ENCODE results near the gene ZC3H18.

The ZC3H18 gene

DNA sequence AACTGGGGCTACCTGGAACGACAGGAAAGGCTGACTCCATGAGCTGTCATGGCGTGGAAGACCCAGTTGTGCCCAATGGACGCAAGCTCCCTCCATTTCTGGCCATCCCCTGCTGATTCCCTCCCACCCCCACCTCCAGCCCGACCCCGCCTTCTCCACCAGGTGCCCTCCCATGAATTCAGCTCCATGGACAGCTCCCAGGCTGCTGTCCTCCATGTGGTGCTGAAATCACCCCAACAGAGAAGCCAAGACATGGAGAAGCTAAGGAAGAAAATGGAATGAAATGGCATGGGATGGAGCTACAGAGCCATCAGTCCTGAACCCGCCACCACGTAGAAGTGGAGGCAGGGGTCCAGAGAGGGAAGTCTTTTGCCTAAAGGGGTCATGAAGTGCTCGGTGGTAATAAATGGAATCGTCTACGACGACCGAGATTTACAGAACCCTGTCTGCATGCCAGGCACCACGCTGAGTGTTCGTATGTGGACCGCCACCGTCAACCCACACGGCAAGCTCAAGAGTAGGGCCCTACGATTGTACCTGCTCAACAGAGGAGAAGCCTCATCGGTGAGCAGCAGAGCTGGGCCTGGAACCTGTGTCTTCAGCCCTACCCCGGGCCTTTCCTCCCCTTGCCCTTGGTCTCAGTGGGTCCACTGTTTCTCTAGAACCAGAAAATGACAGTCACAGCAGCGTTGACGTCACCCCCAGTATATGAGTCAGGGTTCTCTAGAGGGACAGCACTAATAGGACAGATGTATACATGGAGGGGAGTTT is 9.3 kb upstream of the ZC3H18 start:
- no peak for ATAC-seq
- no peak for TF ChIP-seq GLIS3 (CRISPR knock-in tag; IDR thresholded peaks at IDR 0.05)
- TF ChIP-seq PPARA (CRISPR knock-in tag; IDR thresholded peaks at IDR 0.05; ENCODE audit: borderline replicate concordance): no peak
- 0 out of 2 replicates have a peak, but pooled peaks have one; percentile 68 for TF ChIP-seq CSDC2 (CRISPR knock-in tag; IDR thresholded peaks at IDR 0.05)
- TF ChIP-seq SNAI2 (CRISPR knock-in tag; IDR thresholded peaks at IDR 0.05): peak; percentile 87

DNA sequence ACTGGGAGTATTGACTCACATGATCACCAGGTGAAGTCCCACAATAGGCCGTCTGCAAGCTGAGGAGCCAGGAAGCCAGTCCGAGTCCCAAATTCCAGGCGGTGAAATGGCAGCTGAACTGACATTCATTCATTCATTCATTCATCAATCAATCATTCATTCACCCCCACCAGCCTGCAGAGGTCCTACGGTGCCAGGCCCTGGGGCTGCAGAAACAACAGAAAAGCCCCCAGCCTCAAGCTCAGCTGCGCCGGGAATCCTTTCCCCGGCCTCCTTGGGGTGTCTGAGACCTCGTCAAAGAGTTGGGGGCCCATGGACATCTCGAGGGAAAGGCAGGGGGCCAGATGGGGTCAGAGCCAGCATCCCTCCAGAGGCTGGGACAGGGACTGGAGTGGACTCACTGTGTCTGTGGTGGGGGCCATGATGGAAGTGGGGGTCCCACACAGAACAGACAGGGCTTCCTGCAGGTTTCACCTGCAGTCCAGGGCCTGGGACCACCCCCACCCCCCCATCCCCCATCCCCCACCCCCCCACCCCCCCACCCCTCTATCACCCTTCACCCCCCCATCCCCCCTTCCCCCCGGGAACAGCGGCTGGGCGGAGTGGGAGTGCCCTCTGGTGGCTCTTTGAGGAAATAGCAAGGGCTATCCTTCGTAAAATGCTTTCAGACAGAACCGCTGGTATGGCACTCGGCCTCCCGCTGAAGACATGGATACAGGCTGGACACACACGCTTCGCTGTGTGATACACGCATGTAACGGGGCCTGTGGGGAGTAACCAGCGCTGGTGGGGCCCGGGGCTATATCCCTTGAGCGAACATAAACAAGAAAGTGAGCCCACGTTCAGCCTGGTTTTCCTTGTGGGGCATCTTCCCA is 8.5 kb upstream of the ZC3H18 start:
- ATAC-seq: peak; percentile 67
- no peak for TF ChIP-seq ZNF8 (CRISPR knock-in tag; IDR thresholded peaks at IDR 0.05)
- TF ChIP-seq TOX (CRISPR knock-in tag; IDR thresholded peaks at IDR 0.05; ENCODE audit: borderline replicate concordance): no peak
- no peak for TF ChIP-seq SNAI2 (CRISPR knock-in tag; IDR thresholded peaks at IDR 0.05)
- TF ChIP-seq, protein P1, sequence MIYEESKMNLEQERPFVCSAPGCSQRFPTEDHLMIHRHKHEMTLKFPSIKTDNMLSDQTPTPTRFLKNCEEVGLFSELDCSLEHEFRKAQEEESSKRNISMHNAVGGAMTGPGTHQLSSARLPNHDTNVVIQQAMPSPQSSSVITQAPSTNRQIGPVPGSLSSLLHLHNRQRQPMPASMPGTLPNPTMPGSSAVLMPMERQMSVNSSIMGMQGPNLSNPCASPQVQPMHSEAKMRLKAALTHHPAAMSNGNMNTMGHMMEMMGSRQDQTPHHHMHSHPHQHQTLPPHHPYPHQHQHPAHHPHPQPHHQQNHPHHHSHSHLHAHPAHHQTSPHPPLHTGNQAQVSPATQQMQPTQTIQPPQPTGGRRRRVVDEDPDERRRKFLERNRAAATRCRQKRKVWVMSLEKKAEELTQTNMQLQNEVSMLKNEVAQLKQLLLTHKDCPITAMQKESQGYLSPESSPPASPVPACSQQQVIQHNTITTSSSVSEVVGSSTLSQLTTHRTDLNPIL (CRISPR knock-in tag; IDR thresholded peaks at IDR 0.05; ENCODE audit: low read depth): no peak
- no peak for TF ChIP-seq TCF4 (CRISPR knock-in tag; IDR thresholded peaks at IDR 0.05; ENCODE audit: borderline replicate concordance)
- TF ChIP-seq, protein P2, sequence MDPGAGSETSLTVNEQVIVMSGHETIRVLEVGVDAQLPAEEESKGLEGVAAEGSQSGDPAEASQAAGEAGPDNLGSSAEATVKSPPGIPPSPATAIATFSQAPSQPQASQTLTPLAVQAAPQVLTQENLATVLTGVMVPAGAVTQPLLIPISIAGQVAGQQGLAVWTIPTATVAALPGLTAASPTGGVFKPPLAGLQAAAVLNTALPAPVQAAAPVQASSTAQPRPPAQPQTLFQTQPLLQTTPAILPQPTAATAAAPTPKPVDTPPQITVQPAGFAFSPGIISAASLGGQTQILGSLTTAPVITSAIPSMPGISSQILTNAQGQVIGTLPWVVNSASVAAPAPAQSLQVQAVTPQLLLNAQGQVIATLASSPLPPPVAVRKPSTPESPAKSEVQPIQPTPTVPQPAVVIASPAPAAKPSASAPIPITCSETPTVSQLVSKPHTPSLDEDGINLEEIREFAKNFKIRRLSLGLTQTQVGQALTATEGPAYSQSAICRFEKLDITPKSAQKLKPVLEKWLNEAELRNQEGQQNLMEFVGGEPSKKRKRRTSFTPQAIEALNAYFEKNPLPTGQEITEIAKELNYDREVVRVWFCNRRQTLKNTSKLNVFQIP (CRISPR knock-in tag; IDR thresholded peaks at IDR 0.05; ENCODE audit: borderline replicate concordance, low read depth): no peak
- no peak for TF ChIP-seq CSDC2 (CRISPR knock-in tag; IDR thresholded peaks at IDR 0.05)
- no peak for TF ChIP-seq ZC3H10 (CRISPR knock-in tag; IDR thresholded peaks at IDR 0.05)
- no peak for TF ChIP-seq ESRRG (CRISPR knock-in tag; IDR thresholded peaks at IDR 0.05)
- no peak for TF ChIP-seq RARB (CRISPR knock-in tag; IDR thresholded peaks at IDR 0.05)
- TF ChIP-seq, protein P3, sequence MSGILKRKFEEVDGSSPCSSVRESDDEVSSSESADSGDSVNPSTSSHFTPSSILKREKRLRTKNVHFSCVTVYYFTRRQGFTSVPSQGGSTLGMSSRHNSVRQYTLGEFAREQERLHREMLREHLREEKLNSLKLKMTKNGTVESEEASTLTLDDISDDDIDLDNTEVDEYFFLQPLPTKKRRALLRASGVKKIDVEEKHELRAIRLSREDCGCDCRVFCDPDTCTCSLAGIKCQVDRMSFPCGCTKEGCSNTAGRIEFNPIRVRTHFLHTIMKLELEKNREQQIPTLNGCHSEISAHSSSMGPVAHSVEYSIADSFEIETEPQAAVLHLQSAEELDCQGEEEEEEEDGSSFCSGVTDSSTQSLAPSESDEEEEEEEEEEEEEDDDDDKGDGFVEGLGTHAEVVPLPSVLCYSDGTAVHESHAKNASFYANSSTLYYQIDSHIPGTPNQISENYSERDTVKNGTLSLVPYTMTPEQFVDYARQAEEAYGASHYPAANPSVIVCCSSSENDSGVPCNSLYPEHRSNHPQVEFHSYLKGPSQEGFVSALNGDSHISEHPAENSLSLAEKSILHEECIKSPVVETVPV (CRISPR knock-in tag; IDR thresholded peaks at IDR 0.05): no peak
- TF ChIP-seq OSR1 (CRISPR knock-in tag; IDR thresholded peaks at IDR 0.05): no peak
- TF ChIP-seq, protein P4, sequence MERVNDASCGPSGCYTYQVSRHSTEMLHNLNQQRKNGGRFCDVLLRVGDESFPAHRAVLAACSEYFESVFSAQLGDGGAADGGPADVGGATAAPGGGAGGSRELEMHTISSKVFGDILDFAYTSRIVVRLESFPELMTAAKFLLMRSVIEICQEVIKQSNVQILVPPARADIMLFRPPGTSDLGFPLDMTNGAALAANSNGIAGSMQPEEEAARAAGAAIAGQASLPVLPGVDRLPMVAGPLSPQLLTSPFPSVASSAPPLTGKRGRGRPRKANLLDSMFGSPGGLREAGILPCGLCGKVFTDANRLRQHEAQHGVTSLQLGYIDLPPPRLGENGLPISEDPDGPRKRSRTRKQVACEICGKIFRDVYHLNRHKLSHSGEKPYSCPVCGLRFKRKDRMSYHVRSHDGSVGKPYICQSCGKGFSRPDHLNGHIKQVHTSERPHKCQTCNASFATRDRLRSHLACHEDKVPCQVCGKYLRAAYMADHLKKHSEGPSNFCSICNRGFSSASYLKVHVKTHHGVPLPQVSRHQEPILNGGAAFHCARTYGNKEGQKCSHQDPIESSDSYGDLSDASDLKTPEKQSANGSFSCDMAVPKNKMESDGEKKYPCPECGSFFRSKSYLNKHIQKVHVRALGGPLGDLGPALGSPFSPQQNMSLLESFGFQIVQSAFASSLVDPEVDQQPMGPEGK (CRISPR knock-in tag; IDR thresholded peaks at IDR 0.05; ENCODE audit: borderline replicate concordance): no peak
- TF ChIP-seq ZNF565 (CRISPR knock-in tag; conservative IDR thresholded peaks at IDR 0.05; ENCODE audit: low read depth): no peak
- TF ChIP-seq ARNTL (CRISPR knock-in tag; IDR thresholded peaks at IDR 0.05; ENCODE audit: borderline replicate concordance, low read depth): no peak
- TF ChIP-seq ISL1 (CRISPR knock-in tag; IDR thresholded peaks at IDR 0.05): no peak
- TF ChIP-seq PPARA (CRISPR knock-in tag; IDR thresholded peaks at IDR 0.05; ENCODE audit: borderline replicate concordance): no peak
- no peak for TF ChIP-seq ZFP30 (CRISPR knock-in tag; IDR thresholded peaks at IDR 0.05)
- no peak for TF ChIP-seq ZFP3 (CRISPR knock-in tag; IDR thresholded peaks at IDR 0.05)
- TF ChIP-seq, protein P5, sequence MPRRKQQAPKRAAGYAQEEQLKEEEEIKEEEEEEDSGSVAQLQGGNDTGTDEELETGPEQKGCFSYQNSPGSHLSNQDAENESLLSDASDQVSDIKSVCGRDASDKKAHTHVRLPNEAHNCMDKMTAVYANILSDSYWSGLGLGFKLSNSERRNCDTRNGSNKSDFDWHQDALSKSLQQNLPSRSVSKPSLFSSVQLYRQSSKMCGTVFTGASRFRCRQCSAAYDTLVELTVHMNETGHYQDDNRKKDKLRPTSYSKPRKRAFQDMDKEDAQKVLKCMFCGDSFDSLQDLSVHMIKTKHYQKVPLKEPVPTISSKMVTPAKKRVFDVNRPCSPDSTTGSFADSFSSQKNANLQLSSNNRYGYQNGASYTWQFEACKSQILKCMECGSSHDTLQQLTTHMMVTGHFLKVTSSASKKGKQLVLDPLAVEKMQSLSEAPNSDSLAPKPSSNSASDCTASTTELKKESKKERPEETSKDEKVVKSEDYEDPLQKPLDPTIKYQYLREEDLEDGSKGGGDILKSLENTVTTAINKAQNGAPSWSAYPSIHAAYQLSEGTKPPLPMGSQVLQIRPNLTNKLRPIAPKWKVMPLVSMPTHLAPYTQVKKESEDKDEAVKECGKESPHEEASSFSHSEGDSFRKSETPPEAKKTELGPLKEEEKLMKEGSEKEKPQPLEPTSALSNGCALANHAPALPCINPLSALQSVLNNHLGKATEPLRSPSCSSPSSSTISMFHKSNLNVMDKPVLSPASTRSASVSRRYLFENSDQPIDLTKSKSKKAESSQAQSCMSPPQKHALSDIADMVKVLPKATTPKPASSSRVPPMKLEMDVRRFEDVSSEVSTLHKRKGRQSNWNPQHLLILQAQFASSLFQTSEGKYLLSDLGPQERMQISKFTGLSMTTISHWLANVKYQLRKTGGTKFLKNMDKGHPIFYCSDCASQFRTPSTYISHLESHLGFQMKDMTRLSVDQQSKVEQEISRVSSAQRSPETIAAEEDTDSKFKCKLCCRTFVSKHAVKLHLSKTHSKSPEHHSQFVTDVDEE (CRISPR knock-in tag; IDR thresholded peaks at IDR 0.05): no peak

Data from SK-N-SH treated with all-trans-retinoic acid at 6 μM for 48 hours (cell line).